Esophagus squamous epithelium (tissue), 5 donors: Measurements from ENCODE around the gene CCM2L. TPM values are rescaled to one million over a fixed set of nuclear protein-coding genes. Genes with fewer than 3 reads are reported as not detected.

Source experiments
- DNase-seq: peaks from one replicate; lab custom pipeline; 2025; lab: John Stamatoyannopoulos, UW
- H3K27ac ChIP-seq, 4 donors: fragments of 200-600 bp; sonication (generic); one replicate each; pipeline ENCODE4 v1.5.1; 2016 to 2019; ENCODE audit warnings: mild to moderate bottlenecking in 1 of 4
- H3K27me3 ChIP-seq, 4 donors: fragments of 200-600 bp; sonication (generic); 1 replicate in 3 of 4; 2 replicates in 1 of 4; pipeline versions ENCODE4 v1.5.1 to v1.6.0; 2017 to 2021; ENCODE audit warnings: antibody characterized with exemption in 1 of 4
- H3K36me3 ChIP-seq, 3 donors: fragments of 200-600 bp; sonication (generic); one replicate each; pipeline ENCODE4 v1.5.1; 2016 to 2019
- H3K4me1 ChIP-seq, 3 donors: fragments of 200-600 bp; sonication (generic); one replicate each; pipeline ENCODE4 v1.5.1; 2017 to 2019
- H3K4me3 ChIP-seq, 4 donors: fragments of 200-600 bp; sonication (generic); 1 replicate in 3 of 4; 2 replicates in 1 of 4; pipeline ENCODE4 v1.5.1; 2016 to 2019; ENCODE audit warnings: mild to moderate bottlenecking in 2 of 4, moderate library complexity in 1 of 4
- H3K9me3 ChIP-seq, 3 donors: fragments of 200-600 bp; sonication (generic); one replicate each; pipeline ENCODE4 v1.5.1; 2016 to 2019
- CTCF ChIP-seq, 6 experiments: fragments of 450-650 bp in 4 of 6; fragments of 200-600 bp in 2 of 6; sonication (generic) in 2 of 6; IDR thresholded peaks; one replicate each; pipeline ENCODE4 v1.5.1; 2016 to 2019; ENCODE audit warnings: antibody characterized with exemption in 6 of 6, mild to moderate bottlenecking in 4 of 6, moderate library complexity in 4 of 6
- POLR2A ChIP-seq, 4 donors: fragments of 450-650 bp; IDR thresholded peaks; one replicate each; pipeline ENCODE4 v1.6.1; 2017; ENCODE audit warnings: antibody characterized with exemption in 4 of 4, mild to moderate bottlenecking in 4 of 4, moderate library complexity in 3 of 4
- WGBS, 2 donors: methylation state at CpG; one replicate each; pipeline ENCODE4 v1.1.5; 2018; 5-methylcytosine and 5-hydroxymethylcytosine counted together
- intact Hi-C: fragments of 100-400 bp; cut with DNase I; formaldehyde crosslinking; loops from one replicate; pipeline ENCODE4 v1.15.0; 2022
- total RNA-seq, 4 donors: library from RNA; depleted of rRNA; stranded (reverse); fragments of >200 nt; gene quantifications; one replicate each; pipeline ENCODE4 v1.1.0, GENCODE V29; 2016
- donor health status: DM: yes; HTN: yes; CAD: no.

CCM2L gene
- total RNA-seq, 4 donors from 2014 or later = 0.80 to 4.8 (median 3.1) TPM

- 60 to 66% methylated on average over 4 of the region's 4 CpGs for WGBS, 2 donors
- intact Hi-C loops = no loop called here
- Histone ChIP-seq H3K27me3 (peaks cover 0 to 57% (median 0%) of the 10 kb centered on the region in 4 donors), H3K36me3 (no peaks in the 10 kb centered on the region), H3K4me3 (no peak overlapping the region), H3K9me3 (no peaks in the 10 kb centered on the region), H3K27ac (peak overlapping the region in 2 of 4 donors; percentile 17 to 30), H3K4me1 (no peaks in the 10 kb centered on the region)
- TF ChIP-seq POLR2A (IDR thresholded peaks at IDR 0.05) (no peak), CTCF (IDR thresholded peaks at IDR 0.05) (no peak)
- no peak for DNase-seq
These were observed 52.5 kb downstream of the CCM2L start for GRCh38 chr20:32062776-32063170.

- Histone ChIP-seq H3K27ac (peak overlapping the region in 1 of 4 donors; percentile 30), H3K27me3 (peaks cover 0 to 56% (median 0%) of the 10 kb centered on the region in 4 donors), H3K4me1 (no peaks in the 10 kb centered on the region), H3K36me3 (no peaks in the 10 kb centered on the region), H3K9me3 (no peaks in the 10 kb centered on the region), H3K4me3 (no peak overlapping the region)
- WGBS, 2 donors = 58 to 83% methylated on average over 4 of the region's 4 CpGs
- intact Hi-C loops = no loop called here
- no peak for DNase-seq
- TF ChIP-seq POLR2A (IDR thresholded peaks at IDR 0.05) (no peak), CTCF (IDR thresholded peaks at IDR 0.05) (no peak)
These were observed 53.5 kb downstream of the CCM2L start for GRCh38 chr20:32063695-32064094.

GRCh38 chr20:32064667-32065066, 54.4 kb downstream of the CCM2L start:
- intact Hi-C loops = no loop called here
- Histone ChIP-seq H3K9me3 (no peaks in the 10 kb centered on the region), H3K36me3 (no peaks in the 10 kb centered on the region), H3K27ac (no peak overlapping the region), H3K4me3 (no peak overlapping the region), H3K4me1 (no peaks in the 10 kb centered on the region), H3K27me3 (peaks cover 0 to 58% (median 0%) of the 10 kb centered on the region in 4 donors)
- TF ChIP-seq CTCF (IDR thresholded peaks at IDR 0.05) = no peak
- TF ChIP-seq POLR2A (IDR thresholded peaks at IDR 0.05) = no peak
- 89 to 93% methylated on average over 1 to 2 of the region's 7 CpGs for WGBS, 2 donors
- no peak for DNase-seq

GRCh38 chr20:32067234-32067821, 57.1 kb downstream of the CCM2L start:
- peaks cover 0 to 8% (median 0%) of the 10 kb centered on the region in 3 donors for H3K4me1 ChIP-seq
- peaks cover 0 to 49% (median 0%) of the 10 kb centered on the region in 4 donors for H3K27me3 ChIP-seq
- no peaks in the 10 kb centered on the region for H3K36me3 ChIP-seq
- no peak overlapping the region for H3K27ac ChIP-seq
- intact Hi-C loops = no loop called here
- H3K9me3 ChIP-seq = no peaks in the 10 kb centered on the region
- 64 to 69% methylated on average over 5 to 6 of the region's 6 CpGs for WGBS, 2 donors
- H3K4me3 ChIP-seq = no peak overlapping the region
- DNase-seq = no peak
- no peak for TF ChIP-seq CTCF (IDR thresholded peaks at IDR 0.05)
- TF ChIP-seq POLR2A (IDR thresholded peaks at IDR 0.05) = no peak

- H3K4me1 ChIP-seq = peaks cover 0 to 8% (median 0%) of the 10 kb centered on the region in 3 donors
- WGBS, 2 donors = 94 to 100% methylated on average over 2 of the region's 2 CpGs
- TF ChIP-seq CTCF (IDR thresholded peaks at IDR 0.05) = no peak
- TF ChIP-seq POLR2A (IDR thresholded peaks at IDR 0.05) = no peak
- H3K9me3 ChIP-seq = no peaks in the 10 kb centered on the region
- H3K36me3 ChIP-seq = no peaks in the 10 kb centered on the region
- no peak overlapping the region for H3K4me3 ChIP-seq
- DNase-seq = no peak
- intact Hi-C loops = no loop called here
- H3K27me3 ChIP-seq = peaks cover 0 to 49% (median 0%) of the 10 kb centered on the region in 4 donors
- no peak overlapping the region for H3K27ac ChIP-seq
These were observed 57.9 kb downstream of the CCM2L start for GRCh38 chr20:32068174-32068573.
